K562 (cell line): ENCODE data around the gene PRR35. TPM values are rescaled to one million over a fixed set of nuclear protein-coding genes. Genes with fewer than 3 reads are reported as not detected.
A peak's percentile ranks its signal among the peaks of the same experiment; 100 is the strongest.

ENCODE experiments used
- ATF4 ChIP-seq: fragments of 450-650 bp; formaldehyde crosslinking; IDR thresholded peaks from 2 replicates; pipeline ENCODE4 v1.4.0; 2022; ENCODE audit warnings: mild to moderate bottlenecking, moderate library complexity
- MAZ ChIP-seq, 2 experiments: fragments of 450-650 bp in 1 of 2; sonication (generic) in 1 of 2; formaldehyde crosslinking; IDR thresholded peaks in 1 of 2; conservative IDR thresholded peaks in 1 of 2; 2 replicates each; pipeline versions ENCODE4 v1.4.0 to v1.5.0; 2020; ENCODE audit warnings: mild to moderate bottlenecking in 1 of 2, missing genetic modification reagents in 1 of 2
- NUFIP1 ChIP-seq: fragments of 450-650 bp; IDR thresholded peaks from 2 replicates; pipeline ENCODE4 v1.6.1; 2018; ENCODE audit not compliant: partially characterized antibody
- PRPF4 ChIP-seq: fragments of 200-400 bp; formaldehyde crosslinking; IDR thresholded peaks from one replicate; pipeline ENCODE4 v1.6.1; 2017; ENCODE audit warnings: low read length, low read depth, mild to moderate bottlenecking; ENCODE audit not compliant: insufficient read depth, poor library complexity, severe bottlenecking
- RAD21 ChIP-seq, 2 experiments: fragments of 250-450 bp in 1 of 2; fragments of 450-650 bp in 1 of 2; sonication (Bioruptor Pico) in 1 of 2; formaldehyde crosslinking in 1 of 2; IDR thresholded peaks in 1 of 2; conservative IDR thresholded peaks in 1 of 2; 2 replicates each; pipeline versions ENCODE4 v1.4.0 to v1.8.0; 2020 to 2022; ENCODE audit warnings: mild to moderate bottlenecking in 2 of 2, moderate library complexity in 1 of 2
- SLC30A9 ChIP-seq: fragments of 250-450 bp; sonication (Bioruptor Pico); IDR thresholded peaks from 2 replicates; pipeline ENCODE4 v1.8.0; 2022; ENCODE audit warnings: mild to moderate bottlenecking, moderate library complexity
- TAF1 ChIP-seq: IDR thresholded peaks from 2 replicates; pipeline ENCODE4 v1.6.1; 2011; ENCODE audit warnings: mild to moderate bottlenecking, low read length, moderate library complexity; ENCODE audit not compliant: insufficient read depth, control insufficient read depth, severe bottlenecking; ENCODE audit errors: extremely low read depth
- THRB ChIP-seq: fragments of 450-650 bp; formaldehyde crosslinking; conservative IDR thresholded peaks from 2 replicates; pipeline ENCODE4 v1.4.0; 2022; ENCODE audit warnings: mild to moderate bottlenecking, missing genetic modification characterization
- ZNF583 ChIP-seq: fragments of 250-450 bp; sonication (Bioruptor Pico); IDR thresholded peaks from 2 replicates; pipeline ENCODE4 v1.4.0; 2020
- polyA plus RNA-seq, 8 experiments: library from polyadenylated mRNA; depleted of rRNA in 4 of 8; stranded (reverse) in 5 of 8; unstranded in 3 of 8; fragments of >200 nt; fragmentation: Nextera tagmentation in 2 of 8; fragmentation: Illumina TruSeq in 1 of 8; extraction: Ambion mirVana in 2 of 8; extraction: Trizol in 1 of 8; gene quantifications; 2 replicates each; pipeline versions ENCODE4 v1.2.1 to v1.2.3, GENCODE V29; 2011 to 2014; ENCODE audit warnings: inconsistent platforms in 1 of 8, missing spikeins in 1 of 8
- total RNA-seq, 7 experiments: library from RNA; depleted of rRNA in 6 of 7; stranded (reverse); fragments of >200 nt in 6 of 7; fragmentation: Illumina TruSeq in 2 of 7; extraction: Trizol in 2 of 7; gene quantifications; 2 replicates each; pipeline versions ENCODE4 v1.2.1 to v1.2.3, GENCODE V29; 2011 to 2021; ENCODE audit warnings: low replicate concordance in 1 of 7
- TF ChIP-seq, protein P1 (sequence below): fragments of 250-450 bp; sonication (Bioruptor Pico); IDR thresholded peaks from 2 replicates; pipeline ENCODE4 v1.5.0; 2021; ENCODE audit warnings: mild to moderate bottlenecking, borderline replicate concordance
- TF ChIP-seq, protein P2 (sequence below): fragments of 250-450 bp; sonication (Bioruptor Pico); IDR thresholded peaks from 2 replicates; pipeline ENCODE4 v1.4.0; 2020; ENCODE audit warnings: mild to moderate bottlenecking, moderate library complexity
- TF ChIP-seq, protein P3 (sequence below): fragments of 250-450 bp; sonication (Bioruptor Pico); IDR thresholded peaks from 2 replicates; pipeline ENCODE4 v1.4.0; 2020; ENCODE audit warnings: mild to moderate bottlenecking, moderate library complexity
- TF ChIP-seq, protein P4 (sequence below): fragments of 250-450 bp; sonication (Bioruptor Pico); IDR thresholded peaks from 2 replicates; pipeline ENCODE4 v1.4.0; 2020; ENCODE audit warnings: borderline replicate concordance

The PRR35 gene
- total and polyA plus RNA-seq, 9 of the 15 experiments (the other 6 are each of a cell fraction or from before 2014, with no cell fraction given), result 0.17 to 0.45 (median 0.21) TPM; not detected in 5

GRCh38 chr16:588889-589657 is 28.9 kb downstream of the PRR35 start (continued):
- TF ChIP-seq, protein P1, sequence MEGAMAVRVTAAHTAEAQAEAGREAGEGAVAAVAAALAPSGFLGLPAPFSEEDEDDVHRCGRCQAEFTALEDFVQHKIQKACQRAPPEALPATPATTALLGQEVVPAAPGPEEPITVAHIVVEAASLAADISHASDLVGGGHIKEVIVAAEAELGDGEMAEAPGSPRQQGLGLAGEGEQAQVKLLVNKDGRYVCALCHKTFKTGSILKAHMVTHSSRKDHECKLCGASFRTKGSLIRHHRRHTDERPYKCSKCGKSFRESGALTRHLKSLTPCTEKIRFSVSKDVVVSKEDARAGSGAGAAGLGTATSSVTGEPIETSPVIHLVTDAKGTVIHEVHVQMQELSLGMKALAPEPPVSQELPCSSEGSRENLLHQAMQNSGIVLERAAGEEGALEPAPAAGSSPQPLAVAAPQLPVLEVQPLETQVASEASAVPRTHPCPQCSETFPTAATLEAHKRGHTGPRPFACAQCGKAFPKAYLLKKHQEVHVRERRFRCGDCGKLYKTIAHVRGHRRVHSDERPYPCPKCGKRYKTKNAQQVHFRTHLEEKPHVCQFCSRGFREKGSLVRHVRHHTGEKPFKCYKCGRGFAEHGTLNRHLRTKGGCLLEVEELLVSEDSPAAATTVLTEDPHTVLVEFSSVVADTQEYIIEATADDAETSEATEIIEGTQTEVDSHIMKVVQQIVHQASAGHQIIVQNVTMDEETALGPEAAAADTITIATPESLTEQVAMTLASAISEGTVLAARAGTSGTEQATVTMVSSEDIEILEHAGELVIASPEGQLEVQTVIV (CRISPR knock-in tag), result no peak
- TF ChIP-seq, protein P2, sequence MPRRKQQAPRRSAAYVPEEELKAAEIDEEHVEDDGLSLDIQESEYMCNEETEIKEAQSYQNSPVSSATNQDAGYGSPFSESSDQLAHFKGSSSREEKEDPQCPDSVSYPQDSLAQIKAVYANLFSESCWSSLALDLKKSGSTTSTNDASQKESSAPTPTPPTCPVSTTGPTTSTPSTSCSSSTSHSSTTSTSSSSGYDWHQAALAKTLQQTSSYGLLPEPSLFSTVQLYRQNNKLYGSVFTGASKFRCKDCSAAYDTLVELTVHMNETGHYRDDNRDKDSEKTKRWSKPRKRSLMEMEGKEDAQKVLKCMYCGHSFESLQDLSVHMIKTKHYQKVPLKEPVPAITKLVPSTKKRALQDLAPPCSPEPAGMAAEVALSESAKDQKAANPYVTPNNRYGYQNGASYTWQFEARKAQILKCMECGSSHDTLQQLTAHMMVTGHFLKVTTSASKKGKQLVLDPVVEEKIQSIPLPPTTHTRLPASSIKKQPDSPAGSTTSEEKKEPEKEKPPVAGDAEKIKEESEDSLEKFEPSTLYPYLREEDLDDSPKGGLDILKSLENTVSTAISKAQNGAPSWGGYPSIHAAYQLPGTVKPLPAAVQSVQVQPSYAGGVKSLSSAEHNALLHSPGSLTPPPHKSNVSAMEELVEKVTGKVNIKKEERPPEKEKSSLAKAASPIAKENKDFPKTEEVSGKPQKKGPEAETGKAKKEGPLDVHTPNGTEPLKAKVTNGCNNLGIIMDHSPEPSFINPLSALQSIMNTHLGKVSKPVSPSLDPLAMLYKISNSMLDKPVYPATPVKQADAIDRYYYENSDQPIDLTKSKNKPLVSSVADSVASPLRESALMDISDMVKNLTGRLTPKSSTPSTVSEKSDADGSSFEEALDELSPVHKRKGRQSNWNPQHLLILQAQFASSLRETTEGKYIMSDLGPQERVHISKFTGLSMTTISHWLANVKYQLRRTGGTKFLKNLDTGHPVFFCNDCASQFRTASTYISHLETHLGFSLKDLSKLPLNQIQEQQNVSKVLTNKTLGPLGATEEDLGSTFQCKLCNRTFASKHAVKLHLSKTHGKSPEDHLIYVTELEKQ (CRISPR knock-in tag), result no peak
- TF ChIP-seq PRPF4, result peak; percentile 63
- TF ChIP-seq RAD21 (CRISPR knock-in tag; conservative IDR thresholded peaks at IDR 0.05 in 1 of 2, IDR thresholded peaks at IDR 0.05 in 1 of 2), result 0 out of 4 replicates have a peak, but pooled peaks of 1 of the 2 experiments have one; percentile 2
- peak; percentile 48; the same call in 1 of the 2 replicates for TF ChIP-seq ZNF583 (CRISPR knock-in tag)
- no peak for TF ChIP-seq SLC30A9 (CRISPR knock-in tag)
- TF ChIP-seq ATF4, result 0 out of 2 replicates have a peak, but pooled peaks have one; percentile 15
- TF ChIP-seq, protein P3, sequence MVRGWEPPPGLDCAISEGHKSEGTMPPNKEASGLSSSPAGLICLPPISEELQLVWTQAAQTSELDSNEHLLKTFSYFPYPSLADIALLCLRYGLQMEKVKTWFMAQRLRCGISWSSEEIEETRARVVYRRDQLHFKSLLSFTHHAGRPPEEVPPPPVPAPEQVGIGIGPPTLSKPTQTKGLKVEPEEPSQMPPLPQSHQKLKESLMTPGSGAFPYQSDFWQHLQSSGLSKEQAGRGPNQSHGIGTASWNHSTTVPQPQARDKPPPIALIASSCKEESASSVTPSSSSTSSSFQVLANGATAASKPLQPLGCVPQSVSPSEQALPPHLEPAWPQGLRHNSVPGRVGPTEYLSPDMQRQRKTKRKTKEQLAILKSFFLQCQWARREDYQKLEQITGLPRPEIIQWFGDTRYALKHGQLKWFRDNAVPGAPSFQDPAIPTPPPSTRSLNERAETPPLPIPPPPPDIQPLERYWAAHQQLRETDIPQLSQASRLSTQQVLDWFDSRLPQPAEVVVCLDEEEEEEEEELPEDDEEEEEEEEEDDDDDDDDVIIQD, result no peak
- TF ChIP-seq, protein P4, sequence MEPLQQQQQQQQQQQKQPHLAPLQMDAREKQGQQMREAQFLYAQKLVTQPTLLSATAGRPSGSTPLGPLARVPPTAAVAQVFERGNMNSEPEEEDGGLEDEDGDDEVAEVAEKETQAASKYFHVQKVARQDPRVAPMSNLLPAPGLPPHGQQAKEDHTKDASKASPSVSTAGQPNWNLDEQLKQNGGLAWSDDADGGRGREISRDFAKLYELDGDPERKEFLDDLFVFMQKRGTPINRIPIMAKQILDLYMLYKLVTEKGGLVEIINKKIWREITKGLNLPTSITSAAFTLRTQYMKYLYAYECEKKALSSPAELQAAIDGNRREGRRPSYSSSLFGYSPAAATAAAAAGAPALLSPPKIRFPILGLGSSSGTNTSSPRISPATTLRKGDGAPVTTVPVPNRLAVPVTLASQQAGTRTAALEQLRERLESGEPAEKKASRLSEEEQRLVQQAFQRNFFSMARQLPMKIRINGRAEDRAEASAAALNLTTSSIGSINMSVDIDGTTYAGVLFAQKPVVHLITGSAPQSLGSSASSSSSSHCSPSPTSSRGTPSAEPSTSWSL, result no peak
- TF ChIP-seq TAF1, result peak; percentile 88
- peak in 1 of 2 experiments; percentile 18; a peak in 2 of 4 replicates for TF ChIP-seq MAZ (CRISPR knock-in tag; conservative IDR thresholded peaks at IDR 0.05 in 1 of 2, IDR thresholded peaks at IDR 0.05 in 1 of 2)
- no peak for TF ChIP-seq NUFIP1
- TF ChIP-seq THRB, result no peak
